Neuron (in vitro differentiated cells): ENCODE results near the gene PLD1.

Experiments used
- H2AFZ ChIP-seq: one replicate; pipeline ENCODE4 v1.6.1; 2013; ENCODE audit warnings: low read depth, mild to moderate bottlenecking, inconsistent platforms, low read length, moderate library complexity
- H3K27me3 ChIP-seq: one replicate; pipeline ENCODE4 v1.6.1; 2013; ENCODE audit warnings: low read length; ENCODE audit not compliant: insufficient read depth
- H3K36me3 ChIP-seq: one replicate; pipeline ENCODE4 v1.6.1; 2013; ENCODE audit warnings: low read length; ENCODE audit not compliant: insufficient read depth
- H3K4me1 ChIP-seq: one replicate; pipeline ENCODE4 v1.6.1; 2013; ENCODE audit warnings: low read length; ENCODE audit not compliant: insufficient read depth
- H3K4me3 ChIP-seq: 2 replicates; pipeline ENCODE4 v1.5.1; 2013; ENCODE audit warnings: mild to moderate bottlenecking, low read length, moderate library complexity
- H3K9me3 ChIP-seq: one replicate; pipeline ENCODE4 v1.6.1; 2013; ENCODE audit warnings: low read length

The PLD1 gene

GRCh38 chr3:171558188-171558696 lies 252.0 kb downstream of the PLD1 start:
- no peaks in the 10 kb centered on the region for H3K27me3 ChIP-seq
- peaks cover 10% of the 10 kb centered on the region for H3K4me1 ChIP-seq
- H3K36me3 ChIP-seq: no peaks in the 10 kb centered on the region
- no peaks in the 10 kb centered on the region for H3K9me3 ChIP-seq
- no peak overlapping the region for H2AFZ ChIP-seq
- H3K4me3 ChIP-seq: no peak overlapping the region

- Histone ChIP-seq H3K36me3 (no peaks in the 10 kb centered on the region), H3K4me1 (peaks cover 10% of the 10 kb centered on the region), H3K4me3 (no peak overlapping the region), H2AFZ (no peak overlapping the region), H3K27me3 (no peaks in the 10 kb centered on the region), H3K9me3 (no peaks in the 10 kb centered on the region)
Measured at GRCh38 chr3:171557173-171557572, 253.1 kb downstream of the PLD1 start.

- no peaks in the 10 kb centered on the region for H3K9me3 ChIP-seq
- H3K27me3 ChIP-seq: no peaks in the 10 kb centered on the region
- H3K36me3 ChIP-seq: no peaks in the 10 kb centered on the region
- no peak overlapping the region for H3K4me3 ChIP-seq
- H3K4me1 ChIP-seq: peaks cover 10% of the 10 kb centered on the region
- no peak overlapping the region for H2AFZ ChIP-seq
Measured at GRCh38 chr3:171556574-171557145, 253.6 kb downstream of the PLD1 start.

DNA sequence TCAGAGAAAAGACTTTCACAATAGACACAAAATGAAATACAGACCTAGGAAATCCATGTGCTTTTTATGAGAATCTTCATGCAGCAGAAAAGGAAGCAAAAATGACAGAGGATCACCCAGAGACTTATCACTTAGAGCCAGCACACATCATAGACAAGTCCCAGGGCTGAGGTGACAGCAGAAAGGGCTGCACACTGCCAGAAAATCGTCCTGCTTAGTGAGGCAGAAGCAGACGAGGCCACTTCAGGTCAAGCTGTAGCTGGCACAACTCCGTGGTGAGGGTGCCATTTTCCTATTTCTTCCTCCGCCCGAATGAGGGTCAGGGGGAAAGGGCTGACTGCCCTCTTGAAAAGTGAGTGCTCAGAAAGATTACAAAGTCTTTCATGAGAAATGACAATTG lies 254.1 kb downstream of the PLD1 start:
- no peak overlapping the region for H3K4me3 ChIP-seq
- no peaks in the 10 kb centered on the region for H3K36me3 ChIP-seq
- no peaks in the 10 kb centered on the region for H3K27me3 ChIP-seq
- H3K9me3 ChIP-seq: no peaks in the 10 kb centered on the region
- no peak overlapping the region for H2AFZ ChIP-seq
- H3K4me1 ChIP-seq: peaks cover 10% of the 10 kb centered on the region

- no peaks in the 10 kb centered on the region for H3K27me3 ChIP-seq
- no peaks in the 10 kb centered on the region for H3K36me3 ChIP-seq
- no peak overlapping the region for H3K4me3 ChIP-seq
- H3K4me1 ChIP-seq: peaks cover 17% of the 10 kb centered on the region
- no peaks in the 10 kb centered on the region for H3K9me3 ChIP-seq
- H2AFZ ChIP-seq: no peak overlapping the region
Measured at GRCh38 chr3:171553086-171553485, 257.2 kb downstream of the PLD1 start.

GRCh38 chr3:171552531-171552930 lies 257.8 kb downstream of the PLD1 start:
- H3K4me3 ChIP-seq: no peak overlapping the region
- peaks cover 16% of the 10 kb centered on the region for H3K4me1 ChIP-seq
- H2AFZ ChIP-seq: no peak overlapping the region
- H3K9me3 ChIP-seq: no peaks in the 10 kb centered on the region
- no peaks in the 10 kb centered on the region for H3K36me3 ChIP-seq
- no peaks in the 10 kb centered on the region for H3K27me3 ChIP-seq

- Histone ChIP-seq H3K4me1 (peaks cover 14% of the 10 kb centered on the region), H3K9me3 (no peaks in the 10 kb centered on the region), H3K36me3 (no peaks in the 10 kb centered on the region), H3K4me3 (no peak overlapping the region), H2AFZ (no peak overlapping the region), H3K27me3 (no peaks in the 10 kb centered on the region)
Measured at GRCh38 chr3:171551296-171551695, 259.0 kb downstream of the PLD1 start.
